Panc1 (cell line): ENCODE data around the gene SEC24A.

Experiments
- CTCF ChIP-seq: fragments of 450-650 bp; IDR thresholded peaks from 2 replicates; pipeline ENCODE4 v1.5.1; 2017; ENCODE audit warnings: mild to moderate bottlenecking
- POLR2AphosphoS5 ChIP-seq: IDR thresholded peaks from 2 replicates; pipeline ENCODE4 v1.6.1; 2012; ENCODE audit warnings: mild to moderate bottlenecking, low read depth, low read length, moderate library complexity
- TCF7L2 ChIP-seq: IDR thresholded peaks from 2 replicates; pipeline ENCODE4 v1.6.1; 2011; ENCODE audit warnings: mild to moderate bottlenecking, low read depth, low read length, inconsistent platforms
- TF ChIP-seq, protein P1 (sequence below), 2 experiments: IDR thresholded peaks; 2 replicates each; pipeline ENCODE4 v1.6.1; 2011 to 2012; ENCODE audit warnings: low read depth in 2 of 2, control low read depth in 1 of 2, low read length in 1 of 2, mild to moderate bottlenecking in 1 of 2, moderate library complexity in 1 of 2; ENCODE audit not compliant: insufficient read depth in 1 of 2

GRCh38 chr5:134637116-134637721 is 11.4 kb upstream of the SEC24A start:
- no peak for TF ChIP-seq CTCF
- TF ChIP-seq TCF7L2, result no peak
- TF ChIP-seq POLR2AphosphoS5, result no peak
- TF ChIP-seq, protein P1, sequence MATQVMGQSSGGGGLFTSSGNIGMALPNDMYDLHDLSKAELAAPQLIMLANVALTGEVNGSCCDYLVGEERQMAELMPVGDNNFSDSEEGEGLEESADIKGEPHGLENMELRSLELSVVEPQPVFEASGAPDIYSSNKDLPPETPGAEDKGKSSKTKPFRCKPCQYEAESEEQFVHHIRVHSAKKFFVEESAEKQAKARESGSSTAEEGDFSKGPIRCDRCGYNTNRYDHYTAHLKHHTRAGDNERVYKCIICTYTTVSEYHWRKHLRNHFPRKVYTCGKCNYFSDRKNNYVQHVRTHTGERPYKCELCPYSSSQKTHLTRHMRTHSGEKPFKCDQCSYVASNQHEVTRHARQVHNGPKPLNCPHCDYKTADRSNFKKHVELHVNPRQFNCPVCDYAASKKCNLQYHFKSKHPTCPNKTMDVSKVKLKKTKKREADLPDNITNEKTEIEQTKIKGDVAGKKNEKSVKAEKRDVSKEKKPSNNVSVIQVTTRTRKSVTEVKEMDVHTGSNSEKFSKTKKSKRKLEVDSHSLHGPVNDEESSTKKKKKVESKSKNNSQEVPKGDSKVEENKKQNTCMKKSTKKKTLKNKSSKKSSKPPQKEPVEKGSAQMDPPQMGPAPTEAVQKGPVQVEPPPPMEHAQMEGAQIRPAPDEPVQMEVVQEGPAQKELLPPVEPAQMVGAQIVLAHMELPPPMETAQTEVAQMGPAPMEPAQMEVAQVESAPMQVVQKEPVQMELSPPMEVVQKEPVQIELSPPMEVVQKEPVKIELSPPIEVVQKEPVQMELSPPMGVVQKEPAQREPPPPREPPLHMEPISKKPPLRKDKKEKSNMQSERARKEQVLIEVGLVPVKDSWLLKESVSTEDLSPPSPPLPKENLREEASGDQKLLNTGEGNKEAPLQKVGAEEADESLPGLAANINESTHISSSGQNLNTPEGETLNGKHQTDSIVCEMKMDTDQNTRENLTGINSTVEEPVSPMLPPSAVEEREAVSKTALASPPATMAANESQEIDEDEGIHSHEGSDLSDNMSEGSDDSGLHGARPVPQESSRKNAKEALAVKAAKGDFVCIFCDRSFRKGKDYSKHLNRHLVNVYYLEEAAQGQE (IDR thresholded peaks at IDR 0.05; ENCODE audit: insufficient read depth in 1 of 2, low read depth in 2 of 2, low read length in 1 of 2), result no peak
